Adipocyte (in vitro differentiated cells): ENCODE data around the gene JPT1.
"Not testable (repeated sequence)": the region's sequence is repeated elsewhere in the genome, so short reads cannot be mapped to it uniquely, and the experiment has no call there.

ENCODE experiments used
- DNase-seq: peaks from one replicate; pipeline ENCODE4 v3.0.0-alpha.2; 2015; ENCODE audit warnings: low read depth
- H3K27me3 ChIP-seq: replicated peaks from 2 replicates; pipeline ENCODE4 v1.7.0; 2013; ENCODE audit warnings: mild to moderate bottlenecking, low read length, moderate library complexity; ENCODE audit not compliant: control insufficient read depth, insufficient read depth
- H3K36me3 ChIP-seq: 2 replicates; pipeline ENCODE4 v1.7.0; 2013; ENCODE audit warnings: low read length, mild to moderate bottlenecking, moderate library complexity; ENCODE audit not compliant: control insufficient read depth, insufficient read depth, severe bottlenecking
- H3K4me1 ChIP-seq: 2 replicates; pipeline ENCODE4 v1.7.0; 2013; ENCODE audit warnings: mild to moderate bottlenecking, low read length, moderate library complexity; ENCODE audit not compliant: control insufficient read depth, insufficient read depth
- H3K4me3 ChIP-seq: 2 replicates; pipeline ENCODE4 v1.7.0; 2013; ENCODE audit warnings: mild to moderate bottlenecking, low read length, moderate library complexity
- H3K9ac ChIP-seq: 2 replicates; pipeline ENCODE4 v1.7.0; 2013; ENCODE audit warnings: mild to moderate bottlenecking, low read length, moderate library complexity
- H3K9me3 ChIP-seq: 2 replicates; pipeline ENCODE4 v1.7.0; 2013; ENCODE audit warnings: mild to moderate bottlenecking, low read length, moderate library complexity; ENCODE audit not compliant: control insufficient read depth

The JPT1 gene

DNA sequence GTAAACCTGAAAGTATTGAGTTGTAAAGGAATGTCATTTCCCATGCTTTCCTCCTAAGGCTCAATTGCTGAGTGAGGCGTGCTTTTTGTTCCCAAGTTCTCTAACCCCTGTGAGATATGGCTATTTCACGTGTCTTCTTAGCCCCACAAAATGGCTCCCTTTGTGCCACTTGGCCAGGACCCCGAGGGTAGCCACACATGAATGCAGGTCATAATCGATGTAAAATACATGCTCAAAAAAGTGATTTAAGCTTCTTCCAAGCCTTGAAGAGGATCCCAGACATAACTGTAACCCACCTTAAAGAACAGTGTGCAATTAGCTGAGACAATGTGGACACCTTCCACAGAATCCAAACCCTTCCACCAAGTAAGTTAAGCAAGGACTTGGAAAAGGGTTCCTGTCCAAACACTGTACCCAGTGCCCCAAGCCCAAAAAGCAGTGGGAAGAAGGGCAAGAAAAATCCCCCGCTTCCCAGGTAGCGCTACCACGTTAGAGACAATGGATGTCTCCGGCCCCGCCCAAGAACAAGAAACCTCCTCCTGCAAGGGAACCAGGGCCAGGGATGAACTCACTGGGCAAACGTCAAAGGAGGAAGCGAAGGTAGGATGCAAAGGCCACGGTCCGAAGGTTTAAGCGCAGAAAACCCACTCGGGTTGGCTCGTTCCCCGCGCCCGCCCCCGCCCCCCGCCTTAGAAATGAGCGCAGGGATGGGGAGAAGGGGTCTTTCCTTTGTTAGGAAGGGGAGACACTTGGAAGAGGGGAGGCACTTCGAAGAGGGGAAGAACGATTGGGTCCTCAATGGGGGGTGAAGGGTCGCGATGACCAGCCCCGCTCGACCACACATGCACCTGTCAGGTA is 1.2 kb downstream of the JPT1 start:
- Histone ChIP-seq H3K36me3 (peaks cover 2% of the 10 kb centered on the region), H3K27me3 (no peaks in the 10 kb centered on the region), H3K4me3 (peak overlapping the region; percentile 94), H3K9ac (peak overlapping the region; percentile 93), H3K9me3 (no peaks in the 10 kb centered on the region), H3K4me1 (peaks cover 7% of the 10 kb centered on the region)
- DNase-seq, result peak; percentile 50

DNA sequence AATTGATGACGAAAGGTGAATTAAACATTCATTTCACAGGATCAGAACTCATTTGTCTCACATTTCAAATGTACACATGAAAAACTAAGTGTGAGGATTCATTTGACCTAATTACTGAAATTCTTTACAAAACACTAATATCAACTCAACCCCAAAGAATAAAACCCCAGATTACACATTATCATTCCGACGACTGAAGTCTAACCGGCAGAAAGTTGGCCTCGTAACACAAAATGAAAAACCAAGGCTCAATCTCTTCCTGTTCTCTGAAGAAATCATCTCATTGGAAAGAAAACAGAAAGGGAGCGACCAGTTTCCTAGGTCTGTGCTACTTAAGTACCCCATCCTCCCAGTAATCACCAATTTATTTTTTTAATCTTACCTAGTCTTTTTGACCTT is 1.8 kb downstream of the JPT1 start:
- Histone ChIP-seq H3K4me1 (peaks cover 7% of the 10 kb centered on the region), H3K9me3 (no peaks in the 10 kb centered on the region), H3K27me3 (no peaks in the 10 kb centered on the region), H3K9ac (no peak overlapping the region), H3K36me3 (peaks cover 8% of the 10 kb centered on the region), H3K4me3 (peak overlapping the region; percentile 94)
- peak; percentile 36 for DNase-seq

DNA sequence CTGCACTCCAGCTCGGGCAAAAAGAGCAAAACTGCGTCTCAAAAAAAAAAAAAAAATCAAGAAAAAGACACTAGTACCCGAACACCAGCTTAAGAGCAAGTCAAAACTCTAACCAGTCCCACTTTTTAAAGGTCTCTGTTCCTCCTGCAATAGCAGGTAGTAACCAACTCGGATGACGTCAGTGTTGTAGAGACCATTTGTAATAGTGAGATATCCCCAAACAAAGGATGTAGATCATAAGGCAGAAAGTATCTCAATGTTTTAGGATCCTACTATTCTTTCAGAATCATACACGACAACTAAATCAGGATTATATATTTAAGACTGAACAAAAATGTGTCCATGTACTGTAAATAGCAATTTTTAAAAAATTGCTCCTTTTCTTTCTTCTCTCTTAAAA is 2.4 kb downstream of the JPT1 start:
- peaks cover 8% of the 10 kb centered on the region for H3K4me1 ChIP-seq
- H3K36me3 ChIP-seq, result peaks cover 14% of the 10 kb centered on the region
- no peak for DNase-seq
- no peaks in the 10 kb centered on the region for H3K27me3 ChIP-seq
- H3K9ac ChIP-seq, result no peak overlapping the region
- no peaks in the 10 kb centered on the region for H3K9me3 ChIP-seq
- no peak overlapping the region for H3K4me3 ChIP-seq

DNA sequence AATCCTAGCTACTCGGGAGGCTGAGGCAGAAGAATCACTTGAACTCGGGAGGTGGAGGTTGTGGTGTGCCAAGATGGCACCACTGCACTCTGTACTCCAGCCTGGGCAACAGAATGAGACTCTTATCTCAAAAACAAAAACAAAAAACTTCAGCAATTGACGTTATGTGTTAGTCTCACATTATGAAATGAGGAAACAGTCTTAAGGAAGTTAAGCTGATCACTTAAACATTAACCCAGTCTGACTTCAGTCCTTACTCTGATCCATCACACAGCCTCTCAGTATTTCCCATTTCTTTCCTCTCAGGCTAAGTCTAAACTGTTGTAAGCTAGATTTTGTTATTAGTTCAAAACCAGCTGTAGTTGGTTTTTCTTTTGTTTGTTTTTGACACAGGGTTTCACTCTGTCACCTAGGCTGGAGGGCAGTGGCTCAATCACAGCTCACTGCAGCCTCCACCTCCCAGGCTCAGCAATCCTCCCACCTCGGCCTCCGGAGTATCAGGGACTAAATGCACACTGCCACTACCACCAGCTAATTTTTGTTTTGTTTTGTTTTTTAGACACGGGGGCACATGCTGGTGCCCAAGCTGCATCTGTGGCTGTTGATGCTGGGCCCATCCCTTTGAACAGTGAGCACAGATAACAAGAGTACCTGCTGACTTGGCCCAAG is 6.3 kb downstream of the JPT1 start:
- Histone ChIP-seq H3K36me3 (peaks cover 42% of the 10 kb centered on the region), H3K9me3 (no peaks in the 10 kb centered on the region), H3K27me3 (no peaks in the 10 kb centered on the region), H3K9ac (no peak overlapping the region), H3K4me1 (peaks cover 13% of the 10 kb centered on the region), H3K4me3 (no peak overlapping the region)
- DNase-seq, result no peak

DNA sequence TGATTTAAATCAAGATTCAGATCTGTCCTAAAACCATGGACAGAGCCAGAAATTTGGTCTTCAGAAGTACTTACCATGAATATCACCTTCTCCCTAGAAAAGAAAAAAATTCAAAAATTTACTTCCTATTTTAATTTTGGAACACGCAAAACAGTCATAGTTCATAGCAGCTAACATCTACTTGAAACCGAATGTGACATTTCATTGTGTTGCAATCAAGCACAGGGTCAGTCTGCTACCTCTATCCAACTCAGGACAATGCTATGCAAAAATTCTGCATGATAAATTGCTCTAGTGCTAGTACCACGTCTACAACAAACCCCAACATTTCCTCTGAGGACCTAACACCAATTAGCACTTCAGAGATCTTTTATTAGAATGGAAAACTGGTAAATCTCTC is 7.7 kb downstream of the JPT1 start:
- no peaks in the 10 kb centered on the region for H3K9me3 ChIP-seq
- H3K4me3 ChIP-seq, result no peak overlapping the region
- peak; percentile 70 for DNase-seq
- no peaks in the 10 kb centered on the region for H3K27me3 ChIP-seq
- peaks cover 45% of the 10 kb centered on the region for H3K36me3 ChIP-seq
- H3K9ac ChIP-seq, result no peak overlapping the region
- peaks cover 10% of the 10 kb centered on the region for H3K4me1 ChIP-seq

DNA sequence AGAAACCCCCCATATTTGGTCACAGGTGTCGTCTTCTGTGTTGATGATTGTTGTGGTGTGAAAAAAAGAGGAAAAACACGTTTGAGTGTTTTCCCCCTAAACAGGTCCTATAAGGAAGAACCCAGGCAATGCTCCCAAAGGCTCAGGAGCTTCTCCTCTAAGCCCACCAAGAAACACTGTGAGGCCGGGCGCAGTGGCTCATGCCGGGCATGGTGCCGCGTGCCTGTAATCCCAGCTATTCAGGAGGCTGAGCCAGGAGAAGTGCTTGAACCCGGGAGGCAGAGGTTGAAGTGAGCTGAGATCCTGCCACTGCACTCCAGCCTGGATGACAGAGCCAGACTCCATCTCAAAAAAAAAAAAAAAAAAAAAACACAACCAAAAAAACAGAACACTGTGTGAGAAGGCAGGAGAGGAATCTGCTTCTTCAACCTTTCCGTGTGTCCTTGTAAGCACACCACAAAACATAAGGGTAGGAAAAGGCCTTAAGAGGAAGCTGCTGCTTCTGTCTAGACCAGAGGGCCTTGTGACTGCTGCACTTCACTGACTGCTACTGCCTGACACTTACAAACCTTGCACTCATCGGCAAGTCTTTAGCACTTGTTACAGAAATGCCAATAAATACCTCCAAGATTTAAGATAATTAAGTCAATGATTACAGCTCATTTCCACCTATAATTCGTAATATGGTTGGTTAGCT is 9.3 kb downstream of the JPT1 start:
- H3K9ac ChIP-seq, result no peak overlapping the region
- DNase-seq, result no peak
- H3K36me3 ChIP-seq, result peaks cover 55% of the 10 kb centered on the region
- H3K27me3 ChIP-seq, result no peaks in the 10 kb centered on the region
- peaks cover 10% of the 10 kb centered on the region for H3K4me1 ChIP-seq
- no peaks in the 10 kb centered on the region for H3K9me3 ChIP-seq
- H3K4me3 ChIP-seq, result no peak overlapping the region

DNA sequence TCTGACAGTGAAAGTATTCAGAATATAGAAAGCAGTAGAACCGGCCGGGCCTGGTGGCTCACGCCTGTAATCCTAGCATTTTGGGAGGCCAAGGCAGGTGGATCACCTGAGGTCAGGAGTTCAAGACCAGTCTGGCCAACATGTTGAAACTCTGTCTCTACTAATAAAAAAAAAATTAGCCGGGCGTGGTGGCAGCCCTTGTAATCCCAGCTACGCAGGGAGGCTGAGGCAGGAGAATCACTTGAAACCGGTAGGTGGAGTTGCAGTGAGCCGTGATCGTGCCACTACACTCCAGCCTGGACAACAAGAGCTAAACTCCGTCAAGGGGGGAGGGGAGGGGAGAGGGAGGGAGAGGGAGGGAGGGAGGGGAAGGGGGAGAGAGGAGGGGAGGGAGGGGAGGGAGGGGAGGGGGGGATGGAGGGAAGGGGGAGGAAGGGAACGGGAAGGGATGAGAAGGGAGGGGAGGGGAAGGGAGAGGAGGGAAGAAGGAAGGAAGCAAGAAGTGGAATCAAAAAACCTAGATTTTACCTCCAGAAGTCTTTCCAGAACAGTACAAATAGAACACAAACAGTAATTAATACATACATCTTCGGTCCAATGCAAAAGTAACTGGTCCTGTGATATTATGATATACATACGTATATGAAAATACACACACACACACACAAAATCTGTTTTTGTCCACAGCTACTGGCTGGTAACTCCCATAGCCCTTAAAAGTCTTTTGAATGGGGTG is 11.9 kb downstream of the JPT1 start:
- no peak for DNase-seq
- H3K9ac ChIP-seq, result no peak overlapping the region
- H3K36me3 ChIP-seq, result peaks cover 46% of the 10 kb centered on the region
- H3K9me3 ChIP-seq, result no peaks in the 10 kb centered on the region
- no peaks in the 10 kb centered on the region for H3K27me3 ChIP-seq
- peaks cover 10% of the 10 kb centered on the region for H3K4me1 ChIP-seq
- no peak overlapping the region for H3K4me3 ChIP-seq

DNA sequence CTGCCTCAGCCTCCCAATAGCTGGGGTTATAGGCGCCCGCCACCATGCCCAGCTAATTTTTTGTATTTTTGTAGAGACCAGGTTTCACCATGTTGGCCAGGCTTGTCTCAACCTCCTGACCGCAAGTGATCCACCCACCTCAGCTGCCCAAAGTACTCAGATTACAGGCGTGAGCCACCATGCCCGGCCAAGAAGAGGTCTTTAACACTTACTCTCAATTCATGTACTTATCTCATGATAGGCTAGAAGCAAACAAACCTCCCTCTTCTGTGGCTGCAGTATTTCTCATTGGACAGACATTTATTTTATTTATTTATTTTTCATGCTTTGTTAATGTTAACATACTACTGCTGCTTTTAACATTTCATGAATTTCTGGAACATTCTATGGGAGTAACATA is 15.8 kb downstream of the JPT1 start:
- DNase-seq, result no peak
- Histone ChIP-seq H3K4me3 (no peak overlapping the region), H3K9ac (no peak overlapping the region), H3K27me3 (no peaks in the 10 kb centered on the region), H3K4me1 (no peaks in the 10 kb centered on the region), H3K36me3 (peaks cover 22% of the 10 kb centered on the region), H3K9me3 (no peaks in the 10 kb centered on the region)

DNA sequence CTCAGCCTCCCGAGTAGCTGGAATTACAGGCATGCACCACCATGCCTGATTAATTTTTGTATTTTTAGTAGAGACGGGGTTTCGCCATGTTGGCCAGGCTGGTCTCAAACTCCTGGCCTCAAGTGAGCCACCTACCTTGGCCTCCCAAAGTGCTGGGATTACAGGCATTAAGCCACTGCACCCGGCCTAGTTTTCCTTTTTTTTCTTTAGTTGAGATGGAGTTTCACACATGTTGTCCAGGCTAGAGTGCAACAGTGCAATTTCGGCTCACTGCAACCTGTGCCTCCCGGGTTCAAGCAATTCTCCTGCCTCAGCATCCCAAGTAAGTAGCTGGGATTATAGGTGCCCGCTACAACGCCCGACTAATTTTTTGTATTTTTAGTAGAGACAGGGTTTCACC is 16.6 kb downstream of the JPT1 start:
- H3K36me3 ChIP-seq, result peaks cover 22% of the 10 kb centered on the region
- H3K4me1 ChIP-seq, H3K9ac ChIP-seq: not testable (repeated sequence)

DNA sequence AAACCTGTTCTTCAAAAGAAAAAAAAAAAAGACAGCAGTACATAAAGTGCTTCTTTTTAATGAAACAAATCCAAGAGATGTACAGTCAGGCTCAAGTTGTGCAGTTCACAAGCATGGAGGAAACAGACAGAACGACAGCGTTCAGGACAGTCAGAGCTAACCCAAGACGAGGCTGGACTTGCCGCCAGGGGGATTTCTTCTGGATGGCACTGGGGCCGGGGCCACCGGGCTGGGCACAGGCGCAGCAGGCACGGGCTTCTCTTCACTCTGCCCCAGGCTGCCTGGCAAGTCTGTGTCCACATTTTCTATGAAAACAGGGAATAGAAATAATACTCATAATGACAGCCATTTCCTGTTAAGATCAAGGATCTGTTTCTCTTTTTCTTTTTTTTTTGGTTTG is 18.4 kb downstream of the JPT1 start:
- DNase-seq, result no peak

More for the DNA sequence above, 16.6 kb downstream of the JPT1 start:
- H3K9me3 ChIP-seq, H3K4me3 ChIP-seq, H3K27me3 ChIP-seq, DNase-seq: not testable (repeated sequence)

DNA sequence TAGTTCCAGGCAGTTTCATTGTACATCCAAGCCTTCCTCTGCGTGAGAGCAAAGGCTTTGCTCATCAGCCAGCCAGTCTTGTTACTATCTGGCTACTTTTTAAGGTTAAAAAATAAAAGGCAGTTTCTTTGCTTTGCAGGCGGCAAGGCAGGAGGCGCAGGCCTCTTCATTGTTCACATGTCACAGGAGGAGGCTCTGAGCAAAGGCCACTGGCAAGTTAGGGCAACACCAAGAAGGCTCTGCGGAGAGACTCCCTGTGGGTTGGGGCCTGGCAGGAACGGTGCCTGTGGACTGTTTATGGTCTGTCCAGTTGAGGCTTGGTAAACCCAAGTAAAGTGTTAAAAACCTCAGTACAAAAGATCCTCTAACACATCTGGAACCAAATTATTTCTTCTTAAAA is 18.9 kb downstream of the JPT1 start:
- Histone ChIP-seq H3K27me3 (no peaks in the 10 kb centered on the region), H3K9me3 (no peaks in the 10 kb centered on the region), H3K36me3 (peaks cover 11% of the 10 kb centered on the region), H3K9ac (no peak overlapping the region), H3K4me1 (peaks cover 7% of the 10 kb centered on the region), H3K4me3 (no peak overlapping the region)
- DNase-seq, result no peak

More for the DNA sequence above, 18.4 kb downstream of the JPT1 start:
- H3K36me3 ChIP-seq, result peaks cover 16% of the 10 kb centered on the region
- no peak overlapping the region for H3K4me3 ChIP-seq
- no peaks in the 10 kb centered on the region for H3K9me3 ChIP-seq
- peaks cover 4% of the 10 kb centered on the region for H3K4me1 ChIP-seq
- no peaks in the 10 kb centered on the region for H3K27me3 ChIP-seq
- H3K9ac ChIP-seq, result no peak overlapping the region
